ENCODE results near the gene CNGA4.

- TF ChIP-seq CTCF (IDR thresholded peaks at IDR 0.05) (no peak), POLR2A (IDR thresholded peaks at IDR 0.05) (no peak), EP300 (IDR thresholded peaks at IDR 0.05) (no peak)
These were observed 29.1 kb upstream of the CNGA4 start for GRCh38 chr11:6209801-6210200.

Data from tibial nerve (tissue), 4 donors.